GM23338 (cell line): Measurements from ENCODE around the gene EVI5. TPM values are rescaled to one million over a fixed set of nuclear protein-coding genes. Genes with fewer than 3 reads are reported as not detected.

Experiments
- ATAC-seq: fragments of 200-7000 bp; cut with Tn5 transposase; 3 replicates; pipeline ENCODE4 v1.9.1; 2020
- DNase-seq: peaks from one replicate; pipeline ENCODE4 v3.0.0-alpha.2; 2015; ENCODE audit warnings: low spot score
- H2AFZ ChIP-seq: fragments of 200-600 bp; sonication (generic); 2 replicates; pipeline ENCODE4 v1.8.0; 2016; ENCODE audit warnings: antibody characterized with exemption, mild to moderate bottlenecking, moderate library complexity
- H3F3A ChIP-seq: fragments of 200-600 bp; sonication (generic); replicated peaks from 2 replicates; pipeline ENCODE4 v1.8.0; 2017; ENCODE audit warnings: antibody characterized with exemption, mixed run types, low read depth
- H3K27ac ChIP-seq: fragments of 200-600 bp; sonication (generic); 2 replicates; pipeline ENCODE4 v1.6.1; 2016; ENCODE audit warnings: low read depth
- H3K27me3 ChIP-seq: fragments of 200-600 bp; sonication (generic); 2 replicates; pipeline ENCODE4 v1.8.0; 2016; ENCODE audit warnings: mild to moderate bottlenecking, mixed run types, moderate library complexity; ENCODE audit not compliant: insufficient read depth
- H3K36me3 ChIP-seq: fragments of 200-600 bp; sonication (generic); 2 replicates; pipeline ENCODE4 v1.8.0; 2016; ENCODE audit warnings: mild to moderate bottlenecking; ENCODE audit not compliant: insufficient read depth
- H3K4me1 ChIP-seq: fragments of 200-600 bp; sonication (generic); 2 replicates; pipeline ENCODE4 v1.8.0; 2016; ENCODE audit warnings: mild to moderate bottlenecking, moderate library complexity; ENCODE audit not compliant: insufficient read depth
- H3K4me2 ChIP-seq: fragments of 200-600 bp; sonication (generic); 2 replicates; pipeline ENCODE4 v1.7.1; 2017; ENCODE audit warnings: mixed run types
- H3K4me3 ChIP-seq: fragments of 200-600 bp; sonication (generic); 2 replicates; pipeline ENCODE4 v1.6.1; 2016; ENCODE audit warnings: mixed run types
- H3K79me2 ChIP-seq: fragments of 200-600 bp; sonication (generic); replicated peaks from 2 replicates; pipeline ENCODE4 v1.8.0; 2017; ENCODE audit warnings: mild to moderate bottlenecking; ENCODE audit not compliant: insufficient read depth
- H3K9me2 ChIP-seq: fragments of 200-600 bp; sonication (generic); 2 replicates; pipeline ENCODE4 v1.8.0; 2017; ENCODE audit not compliant: insufficient read depth
- H4K20me1 ChIP-seq: fragments of 200-600 bp; sonication (generic); replicated peaks from 2 replicates; pipeline ENCODE4 v1.8.0; 2017; ENCODE audit warnings: mild to moderate bottlenecking; ENCODE audit not compliant: insufficient read depth
- H3K27ac Mint-ChIP-seq: 2 replicates; pipeline ENCODE4 v1.8.0; 2020; ENCODE audit warnings: inconsistent platforms, mild to moderate bottlenecking, moderate library complexity, mixed read lengths
- H3K27me3 Mint-ChIP-seq: 3 replicates; pipeline ENCODE4 v1.8.0; 2022; ENCODE audit warnings: low read depth, mild to moderate bottlenecking, moderate library complexity, mixed read lengths, inconsistent platforms; ENCODE audit not compliant: insufficient read depth, poor library complexity
- H3K36me3 Mint-ChIP-seq: 3 replicates; pipeline ENCODE4 v1.8.0; 2021; ENCODE audit warnings: low read depth, mild to moderate bottlenecking, inconsistent platforms, moderate library complexity, mixed read lengths
- H3K4me1 Mint-ChIP-seq: 3 replicates; pipeline ENCODE4 v1.8.0; 2020; ENCODE audit warnings: mild to moderate bottlenecking, inconsistent platforms, mixed read lengths
- H3K4me3 Mint-ChIP-seq: 3 replicates; pipeline ENCODE4 v1.8.0; 2021; ENCODE audit warnings: moderate library complexity, mild to moderate bottlenecking, inconsistent platforms, mixed read lengths
- H3K9me3 Mint-ChIP-seq: 3 replicates; pipeline ENCODE4 v1.8.0; 2020; ENCODE audit warnings: moderate library complexity, mild to moderate bottlenecking, inconsistent platforms, mixed read lengths
- EZH2 ChIP-seq: fragments of 200-600 bp; sonication (generic); IDR thresholded peaks from one replicate; pipeline ENCODE4 v1.8.0; 2017; ENCODE audit warnings: antibody characterized with exemption, mild to moderate bottlenecking, low read depth; ENCODE audit not compliant: unreplicated experiment
- EZH2phosphoT487 ChIP-seq: fragments of 200-600 bp; sonication (generic); IDR thresholded peaks from one replicate; pipeline ENCODE4 v1.8.1; 2018; ENCODE audit warnings: antibody characterized with exemption; ENCODE audit not compliant: unreplicated experiment
- JUNB ChIP-seq: IDR thresholded peaks from one replicate; pipeline ENCODE4 v1.6.1; 2016; ENCODE audit warnings: antibody characterized with exemption; ENCODE audit not compliant: unreplicated experiment
- NANOG ChIP-seq: IDR thresholded peaks from 2 replicates; pipeline ENCODE4 v1.6.1; 2016; ENCODE audit warnings: antibody characterized with exemption, borderline replicate concordance
- POLR2AphosphoS5 ChIP-seq: IDR thresholded peaks from 2 replicates; pipeline ENCODE4 v1.6.1; 2016; ENCODE audit warnings: antibody characterized with exemption, low read depth
- REST ChIP-seq: IDR thresholded peaks from one replicate; pipeline ENCODE4 v1.6.1; 2018; ENCODE audit warnings: antibody characterized with exemption; ENCODE audit not compliant: unreplicated experiment
- STAT1 ChIP-seq: IDR thresholded peaks from one replicate; pipeline ENCODE4 v1.6.1; 2016; ENCODE audit warnings: antibody characterized with exemption; ENCODE audit not compliant: unreplicated experiment
- ZNF114 ChIP-seq: fragments of 250-450 bp; sonication (Bioruptor Pico); IDR thresholded peaks from 2 replicates; pipeline ENCODE4 v1.5.0; 2020; ENCODE audit warnings: mild to moderate bottlenecking, moderate library complexity
- ZNF331 ChIP-seq: fragments of 250-450 bp; sonication (Bioruptor Pico); IDR thresholded peaks from 2 replicates; pipeline ENCODE4 v1.5.0; 2020; ENCODE audit warnings: low read depth, mild to moderate bottlenecking, moderate library complexity
- polyA plus RNA-seq: library from polyadenylated mRNA; unstranded; fragments of >200 nt; fragmentation: Nextera tagmentation; extraction: Ambion mirVana; gene quantifications from 2 replicates; pipeline ENCODE4 v1.2.1, GENCODE V29; 2016
- total RNA-seq: library from RNA; depleted of rRNA; stranded (reverse); fragments of >200 nt; shearing (Covaris generic); gene quantifications from 2 replicates; pipeline ENCODE4 v1.2.3, GENCODE V29; 2014
- TF ChIP-seq, protein P1 (sequence below): IDR thresholded peaks from 2 replicates; pipeline ENCODE4 v1.6.1; 2016; ENCODE audit warnings: antibody characterized with exemption
- TF ChIP-seq, protein P2 (sequence below), 2 experiments: fragments of 200-600 bp in 1 of 2; sonication (generic) in 1 of 2; conservative IDR thresholded peaks; 2 replicates each; pipeline versions ENCODE4 v1.5.1 to v1.6.1; 2016 to 2017; ENCODE audit warnings: antibody characterized with exemption in 2 of 2, low read depth in 2 of 2, mild to moderate bottlenecking in 2 of 2, moderate library complexity in 1 of 2
- TF ChIP-seq, protein P3 (sequence below): fragments of 250-450 bp; sonication (Bioruptor Pico); IDR thresholded peaks from 2 replicates; pipeline ENCODE4 v1.5.0; 2020; ENCODE audit warnings: mild to moderate bottlenecking, moderate library complexity

The EVI5 gene
- total and polyA plus RNA-seq, 2 experiments from 2014 or later, result 15.6 to 24.8 TPM

DNA sequence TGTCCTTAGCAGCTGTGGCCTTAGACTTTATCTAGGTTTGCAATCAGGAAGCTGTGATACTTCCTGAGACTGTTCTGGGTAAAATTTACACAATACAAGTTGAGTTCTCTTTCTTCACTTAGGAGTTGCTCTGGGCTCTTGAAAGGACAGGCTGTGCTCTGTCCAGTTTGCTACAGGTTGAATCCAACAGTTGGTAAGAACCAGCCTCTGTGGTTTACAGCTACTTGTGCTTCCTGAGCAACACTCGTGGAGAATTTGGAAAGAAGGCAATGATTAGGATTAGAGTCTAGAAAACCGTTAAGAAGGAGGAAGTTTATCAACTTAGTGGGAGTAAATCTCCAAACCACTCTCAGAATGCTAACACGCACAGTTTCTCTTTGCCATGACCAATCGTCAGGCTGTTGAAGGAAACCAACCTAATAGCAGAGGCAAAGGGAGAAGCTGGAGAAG, 325.0 kb downstream of the EVI5 start:
- H3K27ac ChIP-seq, result no peak overlapping the region
- Mint-ChIP-seq H3K27me3 (no peaks in the 10 kb centered on the region), H3K4me1 (no peaks in the 10 kb centered on the region), H3K36me3 (no peaks in the 10 kb centered on the region), H3K27ac (no peak overlapping the region), H3K4me3 (no peak overlapping the region), H3K9me3 (no peaks in the 10 kb centered on the region)
- peak overlapping the region; percentile 38; the same call in 1 of the 2 replicates for H2AFZ ChIP-seq
- DNase-seq, result no peak
- no peaks in the 10 kb centered on the region for H3K36me3 ChIP-seq
- no peak for TF ChIP-seq ZNF331 (CRISPR knock-in tag)
- TF ChIP-seq JUNB, result no peak
- TF ChIP-seq, protein P1, sequence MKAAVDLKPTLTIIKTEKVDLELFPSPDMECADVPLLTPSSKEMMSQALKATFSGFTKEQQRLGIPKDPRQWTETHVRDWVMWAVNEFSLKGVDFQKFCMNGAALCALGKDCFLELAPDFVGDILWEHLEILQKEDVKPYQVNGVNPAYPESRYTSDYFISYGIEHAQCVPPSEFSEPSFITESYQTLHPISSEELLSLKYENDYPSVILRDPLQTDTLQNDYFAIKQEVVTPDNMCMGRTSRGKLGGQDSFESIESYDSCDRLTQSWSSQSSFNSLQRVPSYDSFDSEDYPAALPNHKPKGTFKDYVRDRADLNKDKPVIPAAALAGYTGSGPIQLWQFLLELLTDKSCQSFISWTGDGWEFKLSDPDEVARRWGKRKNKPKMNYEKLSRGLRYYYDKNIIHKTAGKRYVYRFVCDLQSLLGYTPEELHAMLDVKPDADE, result no peak
- TF ChIP-seq, protein P2, sequence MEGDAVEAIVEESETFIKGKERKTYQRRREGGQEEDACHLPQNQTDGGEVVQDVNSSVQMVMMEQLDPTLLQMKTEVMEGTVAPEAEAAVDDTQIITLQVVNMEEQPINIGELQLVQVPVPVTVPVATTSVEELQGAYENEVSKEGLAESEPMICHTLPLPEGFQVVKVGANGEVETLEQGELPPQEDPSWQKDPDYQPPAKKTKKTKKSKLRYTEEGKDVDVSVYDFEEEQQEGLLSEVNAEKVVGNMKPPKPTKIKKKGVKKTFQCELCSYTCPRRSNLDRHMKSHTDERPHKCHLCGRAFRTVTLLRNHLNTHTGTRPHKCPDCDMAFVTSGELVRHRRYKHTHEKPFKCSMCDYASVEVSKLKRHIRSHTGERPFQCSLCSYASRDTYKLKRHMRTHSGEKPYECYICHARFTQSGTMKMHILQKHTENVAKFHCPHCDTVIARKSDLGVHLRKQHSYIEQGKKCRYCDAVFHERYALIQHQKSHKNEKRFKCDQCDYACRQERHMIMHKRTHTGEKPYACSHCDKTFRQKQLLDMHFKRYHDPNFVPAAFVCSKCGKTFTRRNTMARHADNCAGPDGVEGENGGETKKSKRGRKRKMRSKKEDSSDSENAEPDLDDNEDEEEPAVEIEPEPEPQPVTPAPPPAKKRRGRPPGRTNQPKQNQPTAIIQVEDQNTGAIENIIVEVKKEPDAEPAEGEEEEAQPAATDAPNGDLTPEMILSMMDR (conservative IDR thresholded peaks at IDR 0.05; ENCODE audit: low read depth in 2 of 2), result no peak
- no peak for TF ChIP-seq ZNF114
- no peak for TF ChIP-seq REST
- no peak for TF ChIP-seq NANOG
- TF ChIP-seq, protein P3, sequence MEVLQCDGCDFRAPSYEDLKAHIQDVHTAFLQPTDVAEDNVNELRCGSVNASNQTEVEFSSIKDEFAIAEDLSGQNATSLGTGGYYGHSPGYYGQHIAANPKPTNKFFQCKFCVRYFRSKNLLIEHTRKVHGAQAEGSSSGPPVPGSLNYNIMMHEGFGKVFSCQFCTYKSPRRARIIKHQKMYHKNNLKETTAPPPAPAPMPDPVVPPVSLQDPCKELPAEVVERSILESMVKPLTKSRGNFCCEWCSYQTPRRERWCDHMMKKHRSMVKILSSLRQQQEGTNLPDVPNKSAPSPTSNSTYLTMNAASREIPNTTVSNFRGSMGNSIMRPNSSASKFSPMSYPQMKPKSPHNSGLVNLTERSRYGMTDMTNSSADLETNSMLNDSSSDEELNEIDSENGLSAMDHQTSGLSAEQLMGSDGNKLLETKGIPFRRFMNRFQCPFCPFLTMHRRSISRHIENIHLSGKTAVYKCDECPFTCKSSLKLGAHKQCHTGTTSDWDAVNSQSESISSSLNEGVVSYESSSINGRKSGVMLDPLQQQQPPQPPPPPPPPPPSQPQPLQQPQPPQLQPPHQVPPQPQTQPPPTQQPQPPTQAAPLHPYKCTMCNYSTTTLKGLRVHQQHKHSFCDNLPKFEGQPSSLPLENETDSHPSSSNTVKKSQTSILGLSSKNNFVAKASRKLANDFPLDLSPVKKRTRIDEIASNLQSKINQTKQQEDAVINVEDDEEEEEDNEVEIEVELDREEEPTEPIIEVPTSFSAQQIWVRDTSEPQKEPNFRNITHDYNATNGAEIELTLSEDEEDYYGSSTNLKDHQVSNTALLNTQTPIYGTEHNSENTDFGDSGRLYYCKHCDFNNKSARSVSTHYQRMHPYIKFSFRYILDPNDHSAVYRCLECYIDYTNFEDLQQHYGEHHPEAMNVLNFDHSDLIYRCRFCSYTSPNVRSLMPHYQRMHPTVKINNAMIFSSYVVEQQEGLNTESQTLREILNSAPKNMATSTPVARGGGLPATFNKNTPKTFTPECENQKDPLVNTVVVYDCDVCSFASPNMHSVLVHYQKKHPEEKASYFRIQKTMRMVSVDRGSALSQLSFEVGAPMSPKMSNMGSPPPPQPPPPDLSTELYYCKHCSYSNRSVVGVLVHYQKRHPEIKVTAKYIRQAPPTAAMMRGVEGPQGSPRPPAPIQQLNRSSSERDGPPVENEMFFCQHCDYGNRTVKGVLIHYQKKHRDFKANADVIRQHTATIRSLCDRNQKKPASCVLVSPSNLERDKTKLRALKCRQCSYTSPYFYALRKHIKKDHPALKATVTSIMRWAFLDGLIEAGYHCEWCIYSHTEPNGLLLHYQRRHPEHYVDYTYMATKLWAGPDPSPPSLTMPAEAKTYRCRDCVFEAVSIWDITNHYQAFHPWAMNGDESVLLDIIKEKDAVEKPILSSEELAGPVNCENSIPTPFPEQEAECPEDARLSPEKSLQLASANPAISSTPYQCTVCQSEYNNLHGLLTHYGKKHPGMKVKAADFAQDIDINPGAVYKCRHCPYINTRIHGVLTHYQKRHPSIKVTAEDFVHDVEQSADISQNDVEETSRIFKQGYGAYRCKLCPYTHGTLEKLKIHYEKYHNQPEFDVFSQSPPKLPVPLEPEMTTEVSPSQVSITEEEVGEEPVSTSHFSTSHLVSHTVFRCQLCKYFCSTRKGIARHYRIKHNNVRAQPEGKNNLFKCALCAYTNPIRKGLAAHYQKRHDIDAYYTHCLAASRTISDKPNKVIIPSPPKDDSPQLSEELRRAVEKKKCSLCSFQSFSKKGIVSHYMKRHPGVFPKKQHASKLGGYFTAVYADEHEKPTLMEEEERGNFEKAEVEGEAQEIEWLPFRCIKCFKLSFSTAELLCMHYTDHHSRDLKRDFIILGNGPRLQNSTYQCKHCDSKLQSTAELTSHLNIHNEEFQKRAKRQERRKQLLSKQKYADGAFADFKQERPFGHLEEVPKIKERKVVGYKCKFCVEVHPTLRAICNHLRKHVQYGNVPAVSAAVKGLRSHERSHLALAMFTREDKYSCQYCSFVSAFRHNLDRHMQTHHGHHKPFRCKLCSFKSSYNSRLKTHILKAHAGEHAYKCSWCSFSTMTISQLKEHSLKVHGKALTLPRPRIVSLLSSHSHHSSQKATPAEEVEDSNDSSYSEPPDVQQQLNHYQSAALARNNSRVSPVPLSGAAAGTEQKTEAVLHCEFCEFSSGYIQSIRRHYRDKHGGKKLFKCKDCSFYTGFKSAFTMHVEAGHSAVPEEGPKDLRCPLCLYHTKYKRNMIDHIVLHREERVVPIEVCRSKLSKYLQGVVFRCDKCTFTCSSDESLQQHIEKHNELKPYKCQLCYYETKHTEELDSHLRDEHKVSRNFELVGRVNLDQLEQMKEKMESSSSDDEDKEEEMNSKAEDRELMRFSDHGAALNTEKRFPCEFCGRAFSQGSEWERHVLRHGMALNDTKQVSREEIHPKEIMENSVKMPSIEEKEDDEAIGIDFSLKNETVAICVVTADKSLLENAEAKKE (CRISPR knock-in tag), result no peak
- no peak for TF ChIP-seq EZH2phosphoT487
- TF ChIP-seq POLR2AphosphoS5, result no peak
- no peak for TF ChIP-seq EZH2
- TF ChIP-seq STAT1, result no peak
- no peaks in the 10 kb centered on the region for H3F3A ChIP-seq
- H3K4me2 ChIP-seq, result no peak overlapping the region
- no peaks in the 10 kb centered on the region for H3K79me2 ChIP-seq
- no peaks in the 10 kb centered on the region for H4K20me1 ChIP-seq
- no peaks in the 10 kb centered on the region for H3K9me2 ChIP-seq
- H3K4me1 ChIP-seq, result no peaks in the 10 kb centered on the region
- H3K4me3 ChIP-seq, result no peak overlapping the region
- no peaks in the 10 kb centered on the region for H3K27me3 ChIP-seq
- no peak for ATAC-seq
